K562 (cell line): Measurements from ENCODE around the gene AKT3. TPM values are rescaled to one million over a fixed set of nuclear protein-coding genes. Genes with fewer than 3 reads are reported as not detected.

ENCODE experiments used
- ATAC-seq: fragments of 200-7000 bp; cut with Tn5 transposase; 3 replicates; pipeline ENCODE4 v1.9.1; 2020; ENCODE audit warnings: moderate library complexity
- BruUV-seq: library from RNA; stranded (reverse); fragments of 400-500 nt; replicated peaks from 2 replicates; lab custom pipeline; 2021; lab: Mats Ljungman, UMichigan
- CTCF ChIA-PET: fragments of 300-600 bp; formaldehyde crosslinking; extraction: SDS; loops from one replicate; lab custom pipeline; 2021; ENCODE audit warnings: low intra/inter-chr PET ratio; lab: Yijun Ruan, JAX
- POLR2A ChIA-PET: fragments of 300-600, 350-650 bp; sonication (Branson Sonifier 250); formaldehyde crosslinking; extraction: SDS; loops from one replicate; lab custom pipeline; 2021; ENCODE audit warnings: antibody characterized with exemption, inconsistent platforms; lab: Yijun Ruan, JAX
- DNase-seq, 4 experiments: peaks; one replicate each; pipeline versions ENCODE4 v3.0.0 to v3.0.0-alpha.2; 2011 to 2018; ENCODE audit warnings: low spot score in 3 of 4, mixed read lengths in 3 of 4; ENCODE audit errors: extremely low read depth in 1 of 4
- FAIRE-seq: peaks from 2 replicates; lab custom pipeline; 2011; peaks lifted over from hg19 to GRCh38; lab: Jason Lieb, UNC
- H2AFZ ChIP-seq: 2 replicates; pipeline ENCODE4 v1.6.0; 2011; ENCODE audit warnings: low read depth, low read length, control low read depth, inconsistent platforms
- H3K27ac ChIP-seq: fragments of 200-600 bp; 3 replicates; pipeline ENCODE4 v1.8.0; 2011; ENCODE audit warnings: low read depth, mild to moderate bottlenecking, control low read depth, inconsistent platforms, low read length, moderate library complexity, mixed read lengths; ENCODE audit errors: extremely low read depth
- H3K27me3 ChIP-seq, 2 experiments: fragments of 300-600 bp in 1 of 2; 2 replicates in 1 of 2; 3 replicates in 1 of 2; pipeline versions ENCODE4 v1.6.0 to v1.8.0; 2011; ENCODE audit warnings: inconsistent platforms in 2 of 2, low read length in 2 of 2, mild to moderate bottlenecking in 1 of 2, mixed read lengths in 1 of 2, moderate library complexity in 1 of 2; ENCODE audit not compliant: control insufficient read depth in 2 of 2, insufficient read depth in 2 of 2
- H3K36me3 ChIP-seq: fragments of 300-600 bp; 3 replicates; pipeline ENCODE4 v1.8.0; 2011; ENCODE audit warnings: mild to moderate bottlenecking, low read length, inconsistent platforms; ENCODE audit not compliant: control insufficient read depth, insufficient read depth
- H3K4me1 ChIP-seq, 2 experiments: fragments of 200-600 bp in 1 of 2; replicated peaks in 1 of 2; 2 replicates in 1 of 2; 3 replicates in 1 of 2; pipeline versions ENCODE4 v1.5.1 to v1.8.0; 2011; ENCODE audit warnings: inconsistent platforms in 2 of 2, low read length in 2 of 2, mild to moderate bottlenecking in 1 of 2, mixed read lengths in 1 of 2, moderate library complexity in 1 of 2; ENCODE audit not compliant: control insufficient read depth in 2 of 2, insufficient read depth in 2 of 2
- H3K4me2 ChIP-seq: 2 replicates; pipeline ENCODE4 v1.6.1; 2011; ENCODE audit warnings: low read length, control low read depth, inconsistent platforms, mixed read lengths; ENCODE audit not compliant: insufficient read depth
- H3K4me3 ChIP-seq: fragments of 200-600 bp; sonication (generic), shearing (Covaris generic); 2 replicates; pipeline ENCODE4 v1.5.1; 2016; ENCODE audit warnings: control low read depth, inconsistent platforms
- H3K79me2 ChIP-seq: fragments of 200-600 bp; 3 replicates; pipeline ENCODE4 v1.8.0; 2011; ENCODE audit warnings: low read length, inconsistent platforms; ENCODE audit not compliant: control insufficient read depth, insufficient read depth
- H3K9ac ChIP-seq, 2 experiments: 2 replicates each; pipeline versions ENCODE4 v1.6.0 to v1.6.1; 2011; ENCODE audit warnings: low read depth in 2 of 2, low read length in 2 of 2, control low read depth in 1 of 2, inconsistent platforms in 1 of 2, mild to moderate bottlenecking in 1 of 2, mixed read lengths in 1 of 2; ENCODE audit not compliant: insufficient read depth in 1 of 2
- H3K9me1 ChIP-seq: one replicate; pipeline ENCODE4 v1.6.0; 2011; ENCODE audit warnings: inconsistent platforms, mild to moderate bottlenecking, low read length, moderate library complexity; ENCODE audit not compliant: control insufficient read depth, insufficient read depth
- H3K9me3 ChIP-seq: replicated peaks from 2 replicates; pipeline ENCODE4 v1.5.1; 2011; ENCODE audit warnings: low read depth, low read length, inconsistent platforms; ENCODE audit not compliant: control insufficient read depth, insufficient read depth
- H4K20me1 ChIP-seq: replicated peaks from 2 replicates; pipeline ENCODE4 v1.6.1; 2011; ENCODE audit warnings: low read length, inconsistent platforms, mixed read lengths; ENCODE audit not compliant: control insufficient read depth, insufficient read depth
- BRD9 ChIP-seq: fragments of 450-650 bp; IDR thresholded peaks from 2 replicates; pipeline ENCODE4 v1.6.1; 2018; ENCODE audit warnings: low read depth; ENCODE audit not compliant: partially characterized antibody
- CLOCK ChIP-seq: fragments of 250-450 bp; sonication (Bioruptor Pico); IDR thresholded peaks from 2 replicates; pipeline ENCODE4 v1.4.0; 2020; ENCODE audit warnings: mild to moderate bottlenecking, moderate library complexity, borderline replicate concordance
- FOXJ3 ChIP-seq: sonication (generic); formaldehyde crosslinking; IDR thresholded peaks from 2 replicates; pipeline ENCODE4 v1.4.0; 2020; ENCODE audit warnings: mild to moderate bottlenecking, missing genetic modification reagents
- GABPB1 ChIP-seq: sonication (generic); formaldehyde crosslinking; IDR thresholded peaks from 2 replicates; pipeline ENCODE4 v1.8.0; 2022; ENCODE audit warnings: mild to moderate bottlenecking, missing genetic modification reagents
- GTF2B ChIP-seq: IDR thresholded peaks from 2 replicates; pipeline ENCODE4 v1.6.1; 2011; ENCODE audit not compliant: insufficient read length; ENCODE audit errors: extremely low read depth
- HDAC6 ChIP-seq: IDR thresholded peaks from 2 replicates; pipeline ENCODE4 v1.6.1; 2012; ENCODE audit warnings: low read depth, mild to moderate bottlenecking, control low read depth, inconsistent platforms, low read length, moderate library complexity
- NONO ChIP-seq, 2 experiments: fragments of 200-400 bp in 1 of 2; fragments of 450-650 bp in 1 of 2; formaldehyde crosslinking in 1 of 2; IDR thresholded peaks; 2 replicates each; pipeline ENCODE4 v1.6.1; 2017; ENCODE audit warnings: low read depth in 2 of 2, mild to moderate bottlenecking in 2 of 2, moderate library complexity in 2 of 2, low read length in 1 of 2
- NR0B1 ChIP-seq: fragments of 450-650 bp; IDR thresholded peaks from one replicate; pipeline ENCODE4 v1.6.1; 2018; ENCODE audit warnings: mild to moderate bottlenecking, moderate library complexity; ENCODE audit not compliant: partially characterized antibody
- TFE3 ChIP-seq: fragments of 450-650 bp; formaldehyde crosslinking; IDR thresholded peaks from 2 replicates; pipeline ENCODE4 v1.4.0; 2020; ENCODE audit warnings: mild to moderate bottlenecking, mixed read lengths
- ZNF277 ChIP-seq: fragments of 250-450 bp; sonication (Bioruptor Pico); IDR thresholded peaks from 2 replicates; pipeline ENCODE4 v1.8.0; 2022; ENCODE audit warnings: inconsistent platforms, mild to moderate bottlenecking, moderate library complexity, borderline replicate concordance
- ZNF316 ChIP-seq: fragments of 450-650 bp; IDR thresholded peaks from 2 replicates; pipeline ENCODE4 v1.6.1; 2016
- WGBS: fragments of 100-300 bp; shearing (Covaris generic); methylation state at CpG from one replicate; pipeline ENCODE4 v1.1.6; 2016; ENCODE audit warnings: low coverage, mixed read lengths; ENCODE audit not compliant: insufficient coverage; ENCODE audit errors: missing lambda C conversion rate; 5-methylcytosine and 5-hydroxymethylcytosine counted together
- in situ Hi-C: fragments of 300-500 bp; cut with MboI; formaldehyde crosslinking; loops from 4 replicates; pipeline ENCODE4 v1.15.0; 2018; ENCODE audit warnings: inconsistent platforms, mixed read lengths
- intact Hi-C: fragments of 100-400 bp; cut with micrococcal nuclease; formaldehyde crosslinking; loops from 2 replicates; pipeline ENCODE4 v1.14.2; 2022
- polyA plus RNA-seq, 8 experiments: library from polyadenylated mRNA; depleted of rRNA in 4 of 8; stranded (reverse) in 5 of 8; unstranded in 3 of 8; fragments of >200 nt; fragmentation: Nextera tagmentation in 2 of 8; fragmentation: Illumina TruSeq in 1 of 8; extraction: Ambion mirVana in 2 of 8; extraction: Trizol in 1 of 8; gene quantifications; 2 replicates each; pipeline versions ENCODE4 v1.2.1 to v1.2.3, GENCODE V29; 2011 to 2014; ENCODE audit warnings: inconsistent platforms in 1 of 8, missing spikeins in 1 of 8
- total RNA-seq, 7 experiments: library from RNA; depleted of rRNA in 6 of 7; stranded (reverse); fragments of >200 nt in 6 of 7; fragmentation: Illumina TruSeq in 2 of 7; extraction: Trizol in 2 of 7; gene quantifications; 2 replicates each; pipeline versions ENCODE4 v1.2.1 to v1.2.3, GENCODE V29; 2011 to 2021; ENCODE audit warnings: low replicate concordance in 1 of 7

The AKT3 gene
- total and polyA plus RNA-seq, 9 of the 15 experiments (the other 6 are each of a cell fraction or from before 2014, with no cell fraction given) = 0.04 to 0.54 (median 0.18) TPM; not detected in 1

GRCh38 chr1:243837907-243838535 lies 12.0 kb downstream of the AKT3 start:
- WGBS = 11% methylated on average over 1 of the region's 1 CpG
- CTCF ChIA-PET = no interaction called here
- no peaks in the 10 kb centered on the region for H3K36me3 ChIP-seq
- no peak for TF ChIP-seq GTF2B
- TF ChIP-seq BRD9 = no peak
- no peak for TF ChIP-seq ZNF277
- TF ChIP-seq NR0B1 = no peak
- no peak for TF ChIP-seq FOXJ3 (CRISPR knock-in tag)
- no peak for TF ChIP-seq CLOCK
- no peak for TF ChIP-seq TFE3 (CRISPR knock-in tag)
- TF ChIP-seq NONO (IDR thresholded peaks at IDR 0.05; ENCODE audit: low read depth in 2 of 2, low read length in 1 of 2) = no peak
- TF ChIP-seq GABPB1 (CRISPR knock-in tag) = no peak
- no peak for TF ChIP-seq ZNF316
- TF ChIP-seq HDAC6 = no peak

More at GRCh38 chr1:243837907-243838535, 12.0 kb downstream of the AKT3 start:
- Histone ChIP-seq H4K20me1 (no peaks in the 10 kb centered on the region), H3K9me1 (no peaks in the 10 kb centered on the region), H3K27ac (no peak overlapping the region), H3K4me2 (no peak overlapping the region), H2AFZ (no peak overlapping the region), H3K4me3 (no peak overlapping the region), H3K4me1 (no peaks in the 10 kb centered on the region), H3K9ac (no peak overlapping the region), H3K79me2 (no peaks in the 10 kb centered on the region), H3K27me3 (no peaks in the 10 kb centered on the region), H3K9me3 (no peaks in the 10 kb centered on the region)
- no peak for DNase-seq
- FAIRE-seq = no peak
- intact Hi-C loops = no loop called here
- BruUV-seq = no TSS peak
- POLR2A ChIA-PET = interaction anchor here (0.5 kb wide), 1 partner anchor 596 kb away, joined by 4 read pairs; no protein-coding TSS in a partner anchor
- no peak for ATAC-seq
- in situ Hi-C loops = no loop called here
